DMS153 treated with DMSO at 0.1 percent for 48 hours (cell line): Measurements from ENCODE around the gene DGKI.
"Not testable (repeated sequence)": the region's sequence is repeated elsewhere in the genome, so short reads cannot be mapped to it uniquely, and the experiment has no call there.

Source experiments
- DNase-seq: peaks from one replicate; lab custom pipeline; 2025; ENCODE audit not compliant: unreplicated experiment; lab: John Stamatoyannopoulos, UW

DGKI gene

DNA sequence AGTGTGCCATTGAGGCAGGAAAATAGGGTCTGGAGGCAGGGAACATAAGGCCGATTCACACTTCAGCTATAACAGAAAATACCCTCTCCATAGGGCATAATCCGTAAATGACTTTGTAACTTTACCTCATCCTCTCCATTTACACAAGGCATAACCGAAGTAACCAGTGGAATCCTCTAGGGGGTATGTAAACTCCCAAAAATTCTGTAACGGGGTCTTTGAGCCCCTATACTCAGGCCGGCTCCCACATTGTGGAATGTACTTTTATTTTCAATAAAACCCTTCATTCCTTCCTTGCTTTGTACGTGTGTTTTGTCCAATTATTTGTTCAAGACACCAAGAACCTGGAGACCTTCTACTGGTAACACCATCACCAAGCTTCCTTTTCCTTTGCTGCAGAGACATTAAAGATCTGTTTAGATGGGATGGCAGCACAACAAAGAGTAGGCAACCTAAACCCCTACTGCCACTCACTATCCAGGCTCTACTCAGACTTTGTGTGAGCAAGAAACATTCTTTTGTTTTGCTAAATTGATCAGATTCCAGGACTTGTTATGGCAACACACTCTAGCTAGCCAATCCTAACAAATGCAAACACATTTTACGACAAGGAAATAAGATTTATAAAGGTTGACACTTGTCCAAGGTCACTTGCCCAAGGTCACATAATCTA lies 99.3 kb downstream of the DGKI start:
- no peak for DNase-seq

DNA sequence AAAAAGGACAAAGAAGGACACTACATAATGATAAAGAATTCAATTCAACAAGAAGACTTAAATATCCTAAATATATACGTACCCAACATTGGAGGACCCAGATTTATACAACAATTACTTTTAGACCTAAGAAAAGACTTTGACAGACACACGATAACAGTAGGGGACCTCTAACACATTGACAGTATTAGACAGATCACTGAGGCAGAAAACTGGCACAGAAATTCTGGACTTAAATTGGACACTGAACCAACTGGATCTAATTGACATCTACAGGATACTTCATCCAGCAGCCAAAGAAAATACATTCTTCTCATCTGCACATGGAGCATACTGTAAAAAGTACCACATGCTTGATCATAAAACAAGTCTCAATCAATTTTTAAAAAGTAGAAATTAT lies 103.8 kb downstream of the DGKI start:
- no peak for DNase-seq

GRCh38 chr7:137742051-137742450 lies 104.7 kb downstream of the DGKI start:
- no peak for DNase-seq

DNA sequence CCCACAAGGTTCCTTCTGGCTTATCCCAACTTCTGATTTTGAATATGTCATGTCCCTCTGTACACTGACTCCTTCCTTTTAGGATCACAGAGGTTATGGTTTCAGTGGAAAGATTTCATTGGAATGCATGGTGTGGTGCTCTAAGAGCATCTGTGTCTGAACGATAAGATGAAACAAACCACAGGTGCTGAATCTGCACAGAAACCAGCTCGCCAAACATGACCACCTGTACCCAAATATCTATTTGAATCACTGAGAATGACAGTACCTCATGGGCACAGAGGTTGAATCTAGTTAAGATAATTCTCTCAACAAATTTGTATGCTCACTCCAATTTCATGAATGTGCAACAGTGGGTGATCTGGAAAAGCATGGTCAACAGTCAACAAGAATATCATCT lies 105.3 kb downstream of the DGKI start:
- DNase-seq = no peak

- DNase-seq = no peak
Observed at GRCh38 chr7:137734221-137734620, 112.6 kb downstream of the DGKI start.

- no peak for DNase-seq
Observed at GRCh38 chr7:137732168-137732567, 114.6 kb downstream of the DGKI start.

DNA sequence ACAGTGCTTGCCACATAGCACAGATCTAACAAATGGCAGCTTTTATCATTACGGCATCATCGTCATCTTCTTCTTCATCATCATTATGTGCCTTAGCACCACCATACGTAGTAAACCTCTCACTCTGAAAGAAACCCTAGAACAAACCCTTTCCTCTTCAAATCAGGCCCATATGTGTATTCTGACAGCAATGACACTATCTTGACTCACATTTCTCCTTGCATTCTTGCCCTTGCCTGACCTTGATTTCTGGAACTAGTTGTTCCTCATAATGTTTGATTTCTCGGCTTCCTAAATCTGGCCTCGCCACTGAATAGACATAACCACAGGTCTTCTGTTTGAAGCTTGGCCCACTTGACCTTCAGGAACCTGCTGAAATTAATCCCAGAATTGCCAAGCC lies 115.3 kb downstream of the DGKI start:
- no peak for DNase-seq

DNA sequence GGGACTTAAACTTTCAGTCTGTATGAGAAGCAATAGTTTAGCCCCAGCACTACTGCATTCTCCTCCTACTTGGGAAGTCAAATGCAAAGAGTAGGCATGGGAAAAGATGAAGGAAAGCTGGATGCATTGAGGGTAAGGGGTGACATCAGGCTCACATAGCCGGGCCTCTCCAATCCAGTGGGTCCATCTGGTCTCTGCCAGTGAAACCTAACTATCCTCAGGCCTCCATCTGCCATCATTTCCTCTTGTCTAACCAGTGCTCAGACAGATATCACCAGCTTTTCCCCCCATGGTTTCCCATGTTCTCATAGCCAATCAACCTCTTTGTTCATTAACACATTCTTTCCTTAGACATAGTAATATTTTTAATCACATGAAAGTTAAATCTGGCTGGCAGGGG lies 118.3 kb downstream of the DGKI start:
- no peak for DNase-seq

DNA sequence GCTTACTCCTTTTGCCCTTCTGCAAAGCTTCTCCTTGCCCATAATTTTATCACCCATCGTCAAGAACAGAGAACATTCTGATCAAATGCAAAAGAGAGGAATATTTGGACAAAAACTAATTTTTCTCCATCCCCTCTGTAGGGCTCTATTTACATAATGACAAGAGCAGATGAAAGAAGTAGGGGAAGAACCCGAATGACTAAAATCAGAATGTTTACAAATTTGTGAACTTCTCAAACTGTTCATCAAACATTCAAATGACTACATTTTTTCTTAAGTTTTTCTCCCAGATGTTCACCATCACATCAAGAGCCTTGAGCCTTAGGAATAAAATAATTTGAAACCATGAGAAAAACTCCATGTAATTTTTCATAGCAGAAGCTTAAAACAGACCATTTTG lies 119.4 kb downstream of the DGKI start:
- no peak for DNase-seq

DNA sequence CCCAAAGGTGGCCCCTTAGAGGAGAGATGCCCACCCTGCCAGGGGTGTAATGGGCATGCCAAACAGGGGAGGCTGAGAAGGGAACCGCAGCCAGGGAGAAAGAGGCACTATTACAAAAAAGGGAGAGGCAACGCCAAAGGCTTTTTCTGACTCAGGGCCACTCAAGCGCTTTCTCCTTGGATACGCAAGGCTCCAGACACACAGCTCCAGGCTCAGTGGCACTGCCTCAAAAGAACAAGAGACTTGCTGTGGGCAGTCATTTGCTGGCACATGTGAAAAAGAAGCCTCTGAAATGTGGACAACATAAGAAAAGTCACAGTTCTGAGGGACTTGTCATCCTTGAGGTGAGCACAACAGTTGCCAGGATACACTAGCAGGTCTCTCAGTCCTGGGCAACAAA lies 128.4 kb downstream of the DGKI start:
- no peak for DNase-seq

- DNase-seq = no peak
Observed at GRCh38 chr7:137717811-137718271, 128.9 kb downstream of the DGKI start.

DNA sequence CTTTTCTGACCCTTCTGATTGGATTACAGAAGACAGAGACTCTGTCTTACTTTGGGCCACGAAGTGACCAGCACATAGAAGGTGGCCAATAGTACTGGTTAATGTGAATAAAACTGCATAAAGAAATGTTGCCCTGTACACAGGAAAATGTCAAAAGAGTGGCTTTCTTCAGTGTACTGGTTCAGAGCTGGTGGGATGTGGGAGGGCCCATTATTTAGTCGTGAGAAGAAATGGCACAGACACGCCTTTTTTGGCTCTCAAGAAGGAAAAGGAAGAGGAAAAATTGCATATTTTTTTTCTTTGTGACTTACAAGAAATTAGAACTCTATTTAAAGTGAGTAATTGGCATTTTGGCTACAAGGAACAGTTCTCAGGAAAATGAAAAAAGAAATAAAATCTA lies 129.7 kb downstream of the DGKI start:
- no peak for DNase-seq

DNA sequence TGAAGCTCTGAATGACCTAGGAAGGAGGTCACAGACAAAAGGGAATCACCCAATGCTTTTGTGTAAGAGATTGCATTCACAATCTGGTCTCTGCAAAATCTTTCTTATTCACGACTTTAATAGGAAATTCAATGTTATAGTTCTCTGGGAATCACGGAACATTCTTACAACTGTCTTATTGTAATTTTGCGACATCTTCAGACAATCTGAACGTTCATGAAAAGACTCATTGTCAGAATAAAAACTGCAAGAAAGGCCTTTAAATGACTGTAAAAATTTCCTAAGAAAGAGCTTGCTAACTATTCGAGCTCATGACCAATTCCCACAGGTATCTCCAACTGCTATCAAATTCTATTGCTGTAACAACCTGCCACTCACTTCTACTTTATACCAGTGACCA lies 130.7 kb downstream of the DGKI start:
- DNase-seq = no peak

DNA sequence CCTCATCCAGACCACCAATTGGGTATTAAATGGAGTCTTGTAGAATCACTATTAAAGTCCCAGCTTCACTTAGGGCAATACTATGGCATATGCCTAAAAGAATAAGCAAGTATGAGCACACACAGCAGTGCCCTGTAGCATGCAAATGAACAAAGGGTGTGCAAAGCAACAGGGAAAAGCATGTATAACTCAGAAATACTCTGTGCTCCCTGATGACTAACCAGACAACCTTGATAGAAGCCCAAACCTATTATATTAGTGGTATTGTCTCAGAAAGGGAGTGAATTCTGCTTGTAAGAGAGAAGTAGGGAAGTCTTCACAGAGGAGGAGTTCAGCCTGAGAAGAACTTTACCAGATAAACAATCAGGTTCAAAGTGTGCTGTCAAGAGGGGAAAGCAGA lies 131.2 kb downstream of the DGKI start:
- DNase-seq = no peak

DNA sequence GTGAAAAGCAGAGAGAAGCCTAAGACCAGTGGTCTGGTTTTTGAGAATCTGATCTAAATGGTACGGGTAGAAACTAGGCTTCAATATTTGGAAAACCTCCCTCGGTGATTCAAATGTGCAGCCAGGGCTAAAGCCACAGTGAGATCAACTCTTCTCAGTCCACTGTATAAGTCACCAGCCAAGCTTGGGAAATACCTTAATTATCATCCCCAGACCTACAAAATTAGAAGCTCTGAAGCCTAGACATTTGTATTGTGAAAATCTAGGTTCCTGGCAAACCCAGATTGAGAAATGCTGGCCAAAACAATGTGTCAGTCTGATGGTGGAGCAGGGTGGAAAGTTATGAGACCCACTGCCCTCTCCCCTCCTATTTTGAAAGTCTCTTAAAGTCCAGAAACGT lies 131.7 kb downstream of the DGKI start:
- no peak for DNase-seq

- DNase-seq = not testable (repeated sequence)
Observed at GRCh38 chr7:137706330-137706729, 140.4 kb downstream of the DGKI start.

- DNase-seq = no peak
Observed at GRCh38 chr7:137704723-137705122, 142.1 kb downstream of the DGKI start.

DNA sequence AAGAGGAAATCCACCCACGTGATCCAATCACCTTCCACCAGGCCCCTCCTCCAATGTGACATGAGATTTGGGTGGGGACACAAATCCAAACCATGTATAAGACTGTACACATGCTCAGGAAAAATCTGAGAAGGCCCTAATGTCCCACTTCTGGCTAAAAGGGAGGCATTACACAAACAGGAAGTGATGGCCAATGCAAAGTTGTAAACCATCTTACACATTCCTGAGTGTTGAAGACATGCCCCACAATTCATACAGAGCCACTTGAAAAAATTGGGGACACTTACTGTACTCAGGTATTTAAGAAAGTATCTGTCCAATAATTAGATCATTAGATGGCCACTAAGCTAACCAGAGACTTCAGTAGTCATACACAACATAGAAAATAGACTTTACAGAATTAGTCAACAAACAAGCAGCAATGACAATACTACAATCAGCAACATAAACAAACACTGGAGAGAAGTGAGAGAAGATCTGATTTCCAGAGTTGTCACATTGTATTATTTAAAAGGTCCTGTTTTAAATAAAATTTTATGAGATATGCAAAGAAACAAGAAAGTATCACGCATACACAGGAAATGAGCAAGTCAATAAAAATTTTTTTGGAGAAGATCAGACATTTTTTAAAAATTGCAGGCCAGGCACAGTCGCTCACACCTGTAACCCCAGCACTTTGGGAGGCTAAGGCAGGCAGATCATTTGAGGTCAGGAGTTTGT lies 143.3 kb downstream of the DGKI start:
- DNase-seq = no peak

DNA sequence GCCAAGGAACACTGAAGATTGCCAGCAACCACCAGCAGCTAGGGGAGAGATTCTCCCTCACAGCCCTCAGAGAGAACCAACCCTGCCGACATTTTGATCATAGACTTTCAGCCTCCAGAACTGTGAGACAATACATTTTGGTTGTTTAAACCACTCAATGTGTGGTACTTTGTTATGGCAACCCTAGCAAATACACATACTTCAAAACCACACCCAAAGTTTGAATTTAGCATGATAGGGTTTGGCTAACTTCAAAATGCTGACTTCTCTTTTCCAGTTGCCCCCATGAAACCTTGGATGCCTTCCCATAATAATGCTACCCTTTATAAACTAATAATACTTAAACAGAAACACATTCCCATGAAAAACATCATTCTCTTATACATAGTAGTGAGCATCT lies 149.8 kb downstream of the DGKI start:
- no peak for DNase-seq

GRCh38 chr7:137696376-137696775 lies 150.4 kb downstream of the DGKI start:
- DNase-seq = no peak

DNA sequence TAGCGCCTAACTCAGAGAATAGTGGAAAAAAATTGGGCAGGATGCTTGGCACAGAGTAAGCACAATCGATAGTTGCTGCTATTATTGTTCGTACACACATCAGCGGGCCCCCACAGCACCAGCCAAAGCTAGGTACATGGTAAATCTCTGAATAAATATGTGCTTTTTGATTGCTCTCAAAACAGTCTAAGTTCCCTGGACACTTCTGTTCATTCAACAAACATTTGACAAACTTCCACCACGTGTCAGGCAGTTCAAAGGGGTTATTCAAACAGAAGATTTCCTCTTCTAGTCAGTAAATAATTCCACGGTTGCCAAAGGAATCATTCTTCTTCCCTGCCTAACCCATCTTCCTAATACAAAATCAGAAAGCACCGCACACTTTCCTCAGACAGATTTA lies 150.8 kb downstream of the DGKI start:
- DNase-seq = no peak

DNA sequence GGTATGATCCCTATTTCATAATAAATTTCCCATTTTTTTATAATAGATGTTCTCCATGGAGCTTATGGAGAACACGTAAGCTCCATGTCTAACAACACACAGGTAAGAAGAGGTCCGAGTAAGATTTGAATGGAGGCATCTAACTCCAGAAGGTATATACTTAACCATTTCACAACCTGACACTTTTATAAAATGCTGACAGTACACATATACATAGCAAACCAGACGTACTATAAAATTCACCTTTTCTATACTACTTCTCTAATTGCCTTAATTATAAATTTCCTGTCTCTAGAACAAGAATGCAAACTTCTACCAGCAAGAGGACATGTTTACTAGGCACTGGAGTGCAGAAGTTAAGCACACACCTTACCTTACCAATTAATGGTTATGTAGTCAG lies 151.3 kb downstream of the DGKI start:
- DNase-seq = no peak

DNA sequence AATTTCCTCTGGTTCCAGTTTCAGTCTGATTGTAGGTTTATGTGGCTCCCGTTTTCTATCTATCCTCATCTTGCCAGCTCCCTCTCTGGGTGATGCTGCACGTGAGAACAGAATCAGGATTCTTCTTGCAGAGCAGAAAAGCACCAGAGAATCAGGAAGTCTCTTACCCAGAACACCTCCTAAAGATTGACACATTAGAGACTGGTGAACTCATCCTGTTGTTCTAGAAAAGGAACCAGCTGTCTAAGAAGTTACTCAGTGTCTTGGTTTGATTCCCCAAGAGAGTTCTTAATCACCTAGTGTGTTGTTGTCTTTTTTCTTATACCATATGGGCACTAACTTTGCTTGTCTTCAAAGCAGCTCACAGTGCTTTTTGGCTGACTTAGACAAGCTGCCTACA lies 152.4 kb downstream of the DGKI start:
- no peak for DNase-seq
